Stimulated activated CD8-positive, alpha-beta memory T cell treated with anti-CD3 and anti-CD28 coated beads, Interleukin-2, amount 100 ng/mL, for 1 hour (primary cell): Measurements from ENCODE around the gene CENPL.
"Not testable (repeated sequence)": the region's sequence is repeated elsewhere in the genome, so short reads cannot be mapped to it uniquely, and the experiment has no call there.

Source experiments
- DNase-seq, 2 donors: peaks; one replicate each; pipeline ENCODE4 v3.0.0-alpha.2; 2020; ENCODE audit warnings: low read depth in 2 of 2

Gene CENPL

DNA sequence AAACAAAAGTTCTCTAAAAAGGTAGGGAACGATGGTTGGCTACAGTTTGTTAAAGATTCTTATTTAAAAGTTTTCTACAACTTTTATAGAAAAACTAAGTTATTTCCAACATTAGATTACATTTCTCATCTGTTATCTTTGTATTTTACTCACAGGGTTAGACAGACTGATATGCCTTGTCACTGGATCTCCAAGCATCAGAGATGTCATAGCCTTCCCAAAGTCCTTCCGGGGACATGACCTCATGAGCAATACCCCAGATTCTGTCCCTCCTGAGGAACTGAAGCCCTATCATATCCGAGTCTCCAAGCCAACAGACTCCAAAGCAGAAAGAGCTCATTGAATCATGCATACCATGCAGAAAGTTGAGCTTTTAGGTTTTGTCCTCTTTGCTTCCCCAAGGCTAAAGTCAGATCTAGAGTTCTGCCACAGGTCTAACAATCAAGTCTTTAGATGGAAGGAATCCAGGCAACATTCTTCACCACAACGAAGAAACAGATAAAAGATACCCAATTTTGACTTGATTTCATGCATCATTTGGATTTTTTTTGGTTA is 32.8 kb upstream of the CENPL start:
- DNase-seq: no peak

DNA sequence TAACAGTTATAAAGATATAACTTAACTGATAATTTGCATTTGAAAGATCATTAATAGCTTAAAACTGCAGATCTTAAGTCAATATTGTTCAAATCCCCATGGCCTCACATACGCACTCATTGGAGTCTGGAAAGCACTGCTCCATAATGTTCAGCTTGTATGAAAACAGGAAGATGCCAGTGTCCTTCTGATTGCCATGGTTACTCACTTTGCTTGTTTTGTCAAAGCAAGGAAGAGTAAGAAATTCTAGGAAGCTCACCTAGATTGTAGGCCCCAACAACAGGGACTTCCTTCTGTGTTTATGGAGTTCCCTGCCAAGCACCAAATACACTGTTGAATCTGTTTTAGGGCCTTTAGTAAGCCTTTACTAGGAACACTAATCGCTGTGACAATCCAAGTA is 32.2 kb upstream of the CENPL start:
- no peak for DNase-seq

DNA sequence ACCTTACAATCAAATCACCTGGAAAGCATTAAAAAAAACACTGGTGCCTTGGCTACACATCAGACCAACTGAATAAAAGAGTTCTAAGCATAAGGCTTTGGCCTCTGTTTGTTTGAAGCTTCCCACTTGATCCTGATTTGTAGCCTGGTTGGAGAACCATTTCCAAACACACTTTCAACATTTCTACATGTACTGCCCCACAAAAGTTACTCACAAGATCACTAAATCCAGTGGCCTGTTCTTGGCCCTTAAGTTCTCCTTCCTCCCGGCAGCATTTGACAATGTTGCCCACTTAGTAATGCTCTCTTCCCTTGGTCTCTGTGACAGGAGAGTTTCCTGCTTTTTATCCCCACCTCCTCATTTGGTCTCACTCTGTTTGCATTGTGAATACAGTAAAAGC is 31.3 kb upstream of the CENPL start:
- DNase-seq: no peak

- DNase-seq: no peak
Measured at GRCh38 chr1:173853074-173853473, 28.4 kb upstream of the CENPL start.

DNA sequence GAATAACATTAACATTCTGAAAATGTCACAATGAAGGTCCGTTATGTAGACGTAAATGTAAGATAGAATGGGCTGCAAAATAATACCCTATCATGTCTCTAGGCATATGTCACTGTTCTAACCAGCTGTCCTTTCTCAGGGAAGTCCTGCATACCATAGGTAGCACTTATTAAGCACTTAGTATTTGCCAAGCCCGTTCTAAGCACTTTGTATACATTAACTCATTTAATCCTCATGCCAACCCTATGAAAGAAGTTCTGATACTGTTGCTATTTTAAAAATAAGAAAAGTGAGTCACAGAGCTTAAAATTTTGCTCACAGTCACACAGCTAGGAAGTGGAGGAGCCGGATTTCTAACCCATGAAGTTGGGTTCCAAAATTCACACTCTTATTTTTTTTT is 27.4 kb upstream of the CENPL start:
- no peak for DNase-seq

- no peak for DNase-seq
Measured at GRCh38 chr1:173832748-173833147, 8.1 kb upstream of the CENPL start.

DNA sequence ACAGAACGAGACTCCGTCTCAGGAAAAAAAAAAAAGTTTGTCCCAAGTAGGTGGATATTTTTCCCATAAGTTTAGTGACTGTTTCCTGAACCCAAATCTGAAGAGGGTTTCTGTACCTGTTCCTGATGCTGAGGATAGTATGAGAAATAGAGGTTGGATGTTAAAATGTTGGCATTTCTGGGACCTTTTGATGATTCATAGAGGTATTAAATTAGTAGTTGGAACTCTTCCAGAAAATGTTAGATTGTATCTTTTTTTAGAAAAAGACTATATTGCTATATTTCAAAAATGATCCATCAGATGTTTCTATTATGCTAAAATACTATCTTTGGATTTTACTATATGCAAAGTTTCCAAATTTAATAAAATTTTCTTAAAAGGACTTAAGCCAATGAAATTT is 2.9 kb upstream of the CENPL start:
- no peak for DNase-seq

- DNase-seq: no peak
Measured at GRCh38 chr1:173823781-173824314, 835 bp downstream of the CENPL start.

DNA sequence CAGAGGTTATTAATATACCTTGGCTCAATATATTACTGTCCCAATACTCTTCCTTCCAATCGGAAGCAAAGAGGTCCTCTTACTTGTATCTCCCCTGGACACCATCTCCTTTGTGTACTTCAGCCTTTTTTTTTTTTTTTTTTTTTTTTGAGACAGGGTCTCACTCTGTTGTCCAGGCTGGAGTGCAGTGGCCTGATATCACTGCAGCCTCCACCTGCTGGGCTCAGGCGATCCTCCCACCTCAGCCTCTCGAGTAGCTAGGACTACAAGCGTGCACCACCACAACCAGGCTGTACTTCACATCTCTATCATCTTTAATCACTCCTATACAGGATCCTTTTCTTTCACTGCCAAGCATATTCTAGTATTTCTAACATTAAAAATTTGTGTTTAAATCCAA is 3.0 kb downstream of the CENPL start:
- DNase-seq: no peak

- no peak for DNase-seq
Measured at GRCh38 chr1:173818459-173818858, 6.2 kb downstream of the CENPL start.

DNA sequence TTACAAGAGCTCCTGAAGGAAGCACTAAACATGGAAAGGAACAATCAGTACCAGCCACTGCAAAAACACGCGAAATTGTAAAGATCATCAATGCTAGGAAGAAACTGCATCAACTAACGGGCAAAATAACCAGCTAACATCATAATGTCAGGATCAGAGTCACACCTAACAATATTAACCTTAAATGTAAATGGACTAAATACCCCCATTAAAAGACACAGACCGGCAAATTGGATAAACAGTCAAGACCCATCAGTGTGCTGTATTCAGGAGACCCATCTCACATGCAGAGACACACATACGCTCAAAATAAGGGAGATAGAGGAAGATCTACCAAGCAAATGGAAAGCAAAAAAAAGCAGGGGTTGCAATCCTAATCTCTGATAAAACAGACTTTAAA is 11.0 kb downstream of the CENPL start:
- DNase-seq: not testable (repeated sequence)

- no peak for DNase-seq
Measured at GRCh38 chr1:173802961-173803360, 21.7 kb downstream of the CENPL start.

DNA sequence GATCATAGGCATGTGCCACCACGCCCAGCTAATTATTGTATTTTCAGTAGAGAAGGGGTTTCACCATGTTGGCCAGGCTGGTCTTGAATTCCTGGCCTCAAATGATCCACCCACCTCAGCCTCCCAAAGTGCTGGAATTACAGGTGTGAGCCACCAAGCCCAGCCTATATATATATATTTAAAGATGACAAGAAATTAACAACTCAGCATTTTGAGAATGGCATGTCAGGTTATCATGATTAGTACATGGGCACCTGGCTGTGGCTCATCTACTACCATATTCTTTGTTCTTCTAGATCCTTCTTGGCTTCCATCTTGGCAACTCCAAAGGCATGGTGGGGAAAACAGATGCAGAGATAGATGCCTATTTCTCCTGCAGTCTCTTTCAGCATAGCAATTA is 24.7 kb downstream of the CENPL start:
- DNase-seq: not testable (repeated sequence)

- DNase-seq: no peak
Measured at GRCh38 chr1:173798078-173798477, 26.6 kb downstream of the CENPL start.

DNA sequence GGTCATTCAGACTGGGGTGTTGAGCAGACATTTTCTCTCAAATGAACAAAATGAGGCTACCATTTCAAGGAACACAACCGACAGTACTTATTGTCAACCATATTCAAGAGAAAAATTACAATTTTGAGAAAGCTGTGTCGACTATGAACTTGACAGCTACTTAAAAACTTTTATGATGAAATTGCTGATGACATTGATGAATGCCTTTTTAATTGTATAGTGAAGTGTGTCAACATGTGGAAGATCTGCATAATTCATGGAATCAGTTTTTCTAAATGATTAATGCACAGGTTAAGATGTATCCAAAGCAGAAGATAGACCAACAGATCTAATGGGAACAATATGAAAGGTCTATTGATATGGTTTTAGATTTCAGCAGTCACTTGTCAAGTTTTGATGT is 34.8 kb downstream of the CENPL start:
- DNase-seq: no peak

- DNase-seq: no peak
Measured at GRCh38 chr1:173784997-173785396, 39.7 kb downstream of the CENPL start.

DNA sequence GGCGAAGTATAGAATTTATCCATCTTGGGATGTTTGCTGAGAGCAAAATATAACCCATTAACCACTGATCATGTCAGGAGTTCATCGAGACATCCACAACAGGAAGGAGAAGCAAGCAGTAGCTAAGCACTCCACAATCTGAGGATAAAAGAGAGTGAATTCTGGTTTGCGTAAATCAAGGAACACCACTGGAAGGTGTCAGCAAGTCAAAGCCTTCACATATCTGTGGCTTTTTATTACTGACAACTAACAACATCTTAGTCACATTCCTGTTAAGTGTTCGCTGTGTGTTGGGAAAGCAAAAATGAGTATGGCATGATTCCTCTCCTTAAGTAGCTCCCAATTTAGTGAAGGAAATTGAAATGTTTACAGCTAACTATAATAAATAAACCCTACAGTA is 44.7 kb downstream of the CENPL start:
- no peak for DNase-seq

DNA sequence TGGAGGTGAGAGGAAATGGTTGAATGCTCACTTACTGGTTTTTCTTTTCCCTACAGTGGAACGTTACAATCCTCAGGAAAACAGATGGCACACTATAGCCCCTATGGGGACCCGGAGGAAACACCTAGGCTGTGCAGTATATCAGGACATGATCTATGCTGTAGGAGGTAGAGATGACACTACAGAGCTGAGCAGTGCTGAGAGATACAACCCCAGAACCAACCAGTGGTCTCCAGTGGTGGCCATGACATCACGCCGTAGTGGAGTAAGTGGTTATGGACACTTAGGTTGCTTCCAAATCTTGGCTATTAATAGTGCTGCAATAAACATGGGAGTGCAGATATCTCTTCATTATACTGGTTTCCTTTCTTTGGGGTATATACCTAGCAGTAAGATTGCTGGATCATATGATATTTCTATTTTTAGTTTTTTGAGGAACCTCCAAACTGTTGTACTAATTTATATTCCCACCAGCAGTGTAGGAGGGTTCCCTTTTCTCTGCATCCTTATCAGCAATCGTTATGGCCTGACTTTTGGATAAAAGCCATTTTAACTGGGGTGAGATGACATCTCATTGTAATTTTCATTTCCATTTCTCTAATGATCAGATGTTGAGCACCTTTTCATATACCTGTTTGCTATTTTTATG is 49.0 kb downstream of the CENPL start:
- no peak for DNase-seq

DNA sequence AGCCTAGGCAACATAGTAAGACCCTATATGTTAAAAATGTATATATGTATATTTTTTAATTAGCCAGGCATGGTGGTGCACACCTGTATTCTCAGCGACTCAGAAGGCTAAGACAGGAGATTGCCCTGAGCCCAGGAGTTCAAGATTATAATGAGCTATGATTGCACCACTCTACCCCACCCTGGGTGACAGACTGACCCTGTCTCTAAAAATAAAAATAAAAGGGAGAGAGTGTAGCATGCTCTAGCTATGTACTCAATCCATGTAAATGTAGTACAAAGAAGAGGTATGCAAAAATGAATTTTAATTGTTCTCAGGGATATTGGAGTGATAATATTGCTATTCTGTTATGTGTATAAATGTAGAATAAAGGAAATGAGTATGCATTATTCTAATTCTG is 53.1 kb downstream of the CENPL start:
- no peak for DNase-seq

DNA sequence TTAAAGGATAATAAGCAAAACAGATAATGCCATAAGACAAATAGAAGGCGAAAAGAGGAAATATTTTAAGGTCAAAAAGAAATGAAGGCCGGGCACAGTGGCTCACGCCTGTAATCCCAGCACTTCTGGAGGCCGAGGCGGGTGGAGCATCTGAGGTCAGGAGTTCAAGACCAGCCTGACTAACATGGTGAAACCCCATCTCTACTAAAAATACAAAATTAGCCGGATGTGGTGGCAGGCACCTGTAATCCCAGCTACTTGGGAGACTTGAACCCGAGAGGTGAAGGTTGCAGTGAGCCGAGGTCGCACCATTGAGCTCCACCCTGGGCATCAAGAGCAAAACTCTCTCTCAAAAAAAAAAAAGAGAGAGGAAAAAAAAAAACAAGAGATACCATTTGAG is 54.4 kb downstream of the CENPL start:
- DNase-seq: not testable (repeated sequence)

DNA sequence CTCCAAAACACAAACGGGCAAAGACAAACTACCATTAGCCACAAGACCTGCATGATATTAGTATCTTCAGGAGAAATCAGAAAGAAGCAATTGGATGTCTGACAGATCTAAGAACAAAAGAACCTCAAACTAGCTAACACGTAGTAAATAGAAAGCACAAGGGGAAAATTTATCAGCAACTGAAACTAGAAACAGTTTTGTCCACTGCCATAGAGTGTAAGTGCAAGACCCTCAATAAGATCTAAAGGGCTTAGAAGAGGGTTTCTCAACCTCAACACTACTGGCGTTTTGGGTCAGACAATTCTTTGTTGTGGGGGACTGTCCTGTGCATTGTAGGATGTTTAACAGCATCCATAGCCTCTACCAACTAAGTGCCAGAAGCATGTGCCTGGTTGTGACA is 55.9 kb downstream of the CENPL start:
- no peak for DNase-seq

DNA sequence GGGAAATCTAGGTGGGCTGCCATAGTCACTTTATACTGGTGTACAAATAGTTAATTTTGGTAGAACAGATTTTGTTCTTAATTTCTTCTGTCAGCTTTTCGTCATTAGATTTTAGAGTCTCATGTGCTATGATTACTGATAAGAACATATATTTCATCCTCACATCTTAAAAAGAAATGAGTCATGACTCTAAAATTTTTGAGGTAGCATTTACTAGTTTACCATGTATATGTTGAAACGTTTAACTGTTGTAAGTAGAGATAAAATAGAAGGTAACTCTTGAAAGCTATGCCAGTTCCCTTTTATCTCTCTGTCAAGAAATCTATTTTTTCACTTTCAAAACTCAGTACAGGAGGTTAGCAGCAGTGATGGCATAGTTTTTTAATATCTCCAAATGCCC is 56.5 kb downstream of the CENPL start:
- no peak for DNase-seq

DNA sequence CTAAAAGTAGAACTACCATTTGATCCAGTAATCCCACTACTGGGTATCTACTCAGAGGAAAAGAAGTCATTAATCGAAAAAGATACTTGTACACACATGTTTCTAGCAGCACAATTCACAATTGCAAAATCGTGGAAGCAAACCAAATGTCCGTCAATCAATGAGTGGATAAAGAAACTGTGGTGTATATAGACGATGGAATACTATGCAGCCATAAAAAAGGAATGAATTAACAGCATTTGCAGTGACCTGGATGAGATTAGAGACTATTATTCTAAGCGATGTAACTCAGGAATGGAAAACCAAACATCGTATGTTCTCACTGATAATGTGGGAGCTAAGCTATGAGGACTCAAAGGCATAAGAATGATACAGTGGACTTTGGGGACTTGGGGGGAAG is 60.4 kb downstream of the CENPL start:
- DNase-seq: not testable (repeated sequence)

- DNase-seq: no peak
Measured at GRCh38 chr1:173758980-173759379, 65.7 kb downstream of the CENPL start.
